ENCODE results near the gene NACAD. TPM values are rescaled to one million over a fixed set of nuclear protein-coding genes. Genes with fewer than 3 reads are reported as not detected.

The NACAD gene
- total RNA-seq, 2 donors from 2014 or later = 10.8 to 11.1 TPM

GRCh38 chr7:45088146-45088701, 545 bp downstream of the NACAD start:
- no peak for TF ChIP-seq CTCF (IDR thresholded peaks at IDR 0.05)
- Histone ChIP-seq H3K9me3 (no peaks in the 10 kb centered on the region), H3K27ac (peak overlapping the region; percentile 78 to 79), H3K4me1 (ENCODE audit: control insufficient read depth in 1 of 2, low read depth in 2 of 2) (peaks cover 4 to 11% of the 10 kb centered on the region in 2 donors), H3K4me3 (peak overlapping the region; percentile 78), H3K27me3 (replicated peaks; ENCODE audit: insufficient read depth) (no peaks in the 10 kb centered on the region), H3K36me3 (no peaks in the 10 kb centered on the region)
- ATAC-seq (ENCODE audit: insufficient number of reproducible peaks, low FRiP score, low read depth) (no peak), DNase-seq (ENCODE audit: low spot score) (no peak)

GRCh38 chr7:45087301-45088145, 1.2 kb downstream of the NACAD start:
- H3K27ac ChIP-seq = peak overlapping the region in 1 of 2 donors; percentile 79
- ATAC-seq (ENCODE audit: insufficient number of reproducible peaks, low FRiP score, low read depth) (no peak), DNase-seq (ENCODE audit: low spot score) (no peak)
- no peaks in the 10 kb centered on the region for H3K36me3 ChIP-seq
- no peaks in the 10 kb centered on the region for H3K27me3 ChIP-seq (replicated peaks; ENCODE audit: insufficient read depth)
- peaks cover 4 to 11% of the 10 kb centered on the region in 2 donors for H3K4me1 ChIP-seq (ENCODE audit: control insufficient read depth in 1 of 2, low read depth in 2 of 2)
- H3K9me3 ChIP-seq = no peaks in the 10 kb centered on the region
- peak overlapping the region; percentile 78 for H3K4me3 ChIP-seq
- no peak for TF ChIP-seq CTCF (IDR thresholded peaks at IDR 0.05)

GRCh38 chr7:45086331-45087065, 2.3 kb downstream of the NACAD start:
- H3K27ac ChIP-seq = no peak overlapping the region
- TF ChIP-seq CTCF (IDR thresholded peaks at IDR 0.05) = no peak

DNA sequence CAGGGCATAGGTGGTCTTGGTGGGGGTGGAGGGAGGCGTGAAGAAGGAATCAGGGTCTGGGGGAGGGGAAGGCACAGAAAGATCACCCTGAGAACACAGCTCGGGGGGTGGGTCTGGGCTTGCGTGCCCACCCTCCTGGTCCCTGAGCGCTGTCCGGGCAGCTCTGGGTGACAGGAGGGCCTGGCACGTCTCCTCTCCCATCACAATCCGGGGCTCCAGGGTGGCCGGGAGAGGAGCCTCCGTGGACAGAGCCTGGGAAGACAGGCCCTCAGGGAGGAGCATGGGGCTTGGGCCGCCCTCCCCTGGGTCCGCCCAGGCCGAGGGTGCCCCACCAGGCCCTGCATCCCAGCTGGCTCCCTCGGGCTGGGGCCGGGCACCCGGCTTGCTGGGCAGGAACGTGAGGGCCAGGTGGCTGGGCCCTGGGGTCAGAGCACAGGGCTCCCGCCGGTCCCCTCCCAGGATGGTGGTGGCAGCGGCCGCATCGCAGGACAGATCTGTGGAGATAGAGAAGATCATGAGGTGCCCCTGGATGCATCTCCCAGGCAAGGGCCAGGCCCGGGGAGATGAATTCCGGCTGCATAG, 3.1 kb downstream of the NACAD start:
- no peak for DNase-seq (ENCODE audit: low spot score)
- Histone ChIP-seq H3K36me3 (no peaks in the 10 kb centered on the region), H3K9me3 (no peaks in the 10 kb centered on the region), H3K27ac (no peak overlapping the region), H3K27me3 (replicated peaks; ENCODE audit: insufficient read depth) (no peaks in the 10 kb centered on the region), H3K4me1 (ENCODE audit: control insufficient read depth in 1 of 2, low read depth in 2 of 2) (peaks cover 4 to 11% of the 10 kb centered on the region in 2 donors), H3K4me3 (no peak overlapping the region)
- no peak for TF ChIP-seq CTCF (IDR thresholded peaks at IDR 0.05)
- no peak for ATAC-seq (ENCODE audit: insufficient number of reproducible peaks, low FRiP score, low read depth)

More at GRCh38 chr7:45086331-45087065, 2.3 kb downstream of the NACAD start:
- Histone ChIP-seq H3K4me1 (ENCODE audit: control insufficient read depth in 1 of 2, low read depth in 2 of 2) (peaks cover 4 to 11% of the 10 kb centered on the region in 2 donors), H3K27me3 (replicated peaks; ENCODE audit: insufficient read depth) (no peaks in the 10 kb centered on the region), H3K36me3 (no peaks in the 10 kb centered on the region), H3K9me3 (no peaks in the 10 kb centered on the region), H3K4me3 (no peak overlapping the region)
- ATAC-seq (ENCODE audit: insufficient number of reproducible peaks, low FRiP score, low read depth) (no peak), DNase-seq (ENCODE audit: low spot score) (no peak)

Measured in thoracic aorta (tissue), 2 donors.